GM23248 (cell line): ENCODE data around the gene MYH7B.

ENCODE experiments used
- EZH2 ChIP-seq: fragments of 200-600 bp; sonication (generic); IDR thresholded peaks from 2 replicates; pipeline ENCODE4 v1.6.1; 2018; ENCODE audit warnings: antibody characterized with exemption, mild to moderate bottlenecking; ENCODE audit not compliant: insufficient read depth, poor library complexity, severe bottlenecking
- EZH2phosphoT487 ChIP-seq: fragments of 200-600 bp; sonication (generic); IDR thresholded peaks from 2 replicates; pipeline ENCODE4 v1.6.1; 2018; ENCODE audit warnings: antibody characterized with exemption, moderate library complexity, mild to moderate bottlenecking, low read depth; ENCODE audit not compliant: insufficient read depth

DNA sequence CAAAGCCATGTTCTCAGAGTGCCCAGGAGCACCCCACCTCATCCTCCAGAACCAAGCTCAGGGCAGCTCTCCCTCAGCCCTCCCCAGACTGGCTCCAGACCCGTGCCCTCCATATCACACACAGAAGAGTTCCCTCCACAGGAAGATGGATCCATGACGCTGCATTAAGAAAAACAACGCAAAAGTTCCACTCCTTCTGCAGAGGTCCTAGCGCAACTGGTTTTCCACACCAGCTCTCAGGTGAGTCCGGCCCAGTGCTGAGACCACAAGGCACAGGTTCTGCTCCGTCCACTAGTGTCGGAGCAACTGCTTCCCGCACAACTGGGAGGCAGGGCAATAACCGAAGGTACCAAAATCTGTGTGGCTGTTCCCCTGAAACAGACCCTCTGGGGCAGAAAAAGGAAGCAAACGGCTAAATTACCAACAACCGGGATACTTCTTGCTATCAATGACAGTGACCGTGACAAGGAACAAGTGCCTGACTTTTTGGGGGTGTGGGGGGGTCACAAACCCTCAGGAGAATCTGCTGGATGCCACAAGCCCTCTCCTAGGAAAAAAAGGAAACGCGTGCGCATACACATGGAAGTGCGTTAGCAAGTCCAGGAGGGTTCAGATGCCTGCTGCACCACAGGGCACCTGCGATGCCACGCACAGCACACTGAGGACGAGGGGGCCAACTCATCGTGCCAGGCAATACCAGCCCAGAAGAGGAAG, 49.2 kb downstream of the MYH7B start:
- TF ChIP-seq EZH2, result no peak
- no peak for TF ChIP-seq EZH2phosphoT487
